GM19397 (cell line): ENCODE measurements around the gene SMG9.
"Not testable (repeated sequence)": the region's sequence is repeated elsewhere in the genome, so short reads cannot be mapped to it uniquely, and the experiment has no call there.

Experiments
- ATAC-seq: cut with Tn5 transposase; IDR thresholded peaks from one replicate; pipeline ENCODE4 v1.9.1; 2021; ENCODE audit warnings: mild to moderate bottlenecking, moderate library complexity; ENCODE audit not compliant: unreplicated experiment

The SMG9 gene

DNA sequence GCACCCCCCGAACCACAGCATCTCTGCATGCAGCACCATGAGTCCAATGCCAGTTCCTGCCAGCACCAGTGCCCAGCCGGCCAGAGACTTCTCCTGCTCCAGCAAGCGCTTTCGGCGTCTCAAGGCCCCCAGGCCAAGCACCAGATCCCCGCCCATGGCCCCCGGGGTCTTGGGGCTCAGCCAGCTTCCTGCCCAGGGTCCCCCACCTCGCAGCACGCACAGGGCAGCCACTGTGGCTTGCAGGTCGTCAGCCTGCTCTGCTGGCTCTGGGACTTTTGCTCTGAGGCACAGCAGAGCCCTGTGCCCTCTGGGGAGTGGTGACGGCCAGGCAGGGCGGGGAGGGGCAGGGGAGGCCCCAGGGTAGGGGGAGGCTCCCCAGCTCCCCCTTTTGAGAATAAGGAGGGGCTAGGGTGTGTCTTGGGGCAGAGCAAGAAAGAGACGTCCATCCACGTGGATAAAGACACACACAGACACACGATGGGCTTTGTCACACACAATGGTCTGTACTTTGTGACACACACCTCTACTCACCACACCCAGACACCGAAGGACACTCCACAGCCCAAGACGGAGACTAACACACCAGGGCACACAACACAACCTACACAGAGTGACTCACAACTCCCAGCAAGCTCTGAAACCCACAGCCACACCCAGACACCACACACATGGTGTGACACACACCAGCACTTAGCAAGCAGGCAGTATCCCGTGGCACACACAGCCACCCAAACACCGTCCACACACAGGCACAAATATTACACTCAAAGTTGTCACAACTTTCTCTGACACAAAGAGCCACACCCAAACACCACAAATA is 26.2 kb upstream of the SMG9 start, which contains the start of gene KCNN4:
Gene KCNN4 (minus strand): TSS at position 268 of the 820 bp plus-strand sequence. CDS start 112 bp downstream, at position 156.
- peak; percentile 38 for ATAC-seq

DNA sequence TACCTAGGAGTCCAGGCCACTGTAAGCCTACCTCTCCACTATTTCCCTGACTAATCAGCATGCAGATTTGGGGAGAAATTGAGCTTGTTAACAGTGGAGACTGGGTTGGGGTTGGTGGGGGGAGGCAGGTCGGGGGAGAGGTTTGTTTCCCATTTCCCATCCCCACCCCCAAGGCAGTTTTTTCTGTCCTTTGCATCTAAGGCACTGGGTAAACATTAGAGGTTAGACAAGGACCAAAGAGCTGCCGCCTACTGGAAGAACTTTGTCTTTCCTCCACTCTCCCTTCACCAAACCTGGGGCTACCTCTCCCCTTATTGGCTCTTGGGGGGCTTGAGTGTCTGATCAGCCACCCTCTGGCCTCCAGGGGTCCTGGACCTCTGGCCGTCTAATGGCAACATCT is 25.1 kb upstream of the SMG9 start:
- ATAC-seq = no peak

DNA sequence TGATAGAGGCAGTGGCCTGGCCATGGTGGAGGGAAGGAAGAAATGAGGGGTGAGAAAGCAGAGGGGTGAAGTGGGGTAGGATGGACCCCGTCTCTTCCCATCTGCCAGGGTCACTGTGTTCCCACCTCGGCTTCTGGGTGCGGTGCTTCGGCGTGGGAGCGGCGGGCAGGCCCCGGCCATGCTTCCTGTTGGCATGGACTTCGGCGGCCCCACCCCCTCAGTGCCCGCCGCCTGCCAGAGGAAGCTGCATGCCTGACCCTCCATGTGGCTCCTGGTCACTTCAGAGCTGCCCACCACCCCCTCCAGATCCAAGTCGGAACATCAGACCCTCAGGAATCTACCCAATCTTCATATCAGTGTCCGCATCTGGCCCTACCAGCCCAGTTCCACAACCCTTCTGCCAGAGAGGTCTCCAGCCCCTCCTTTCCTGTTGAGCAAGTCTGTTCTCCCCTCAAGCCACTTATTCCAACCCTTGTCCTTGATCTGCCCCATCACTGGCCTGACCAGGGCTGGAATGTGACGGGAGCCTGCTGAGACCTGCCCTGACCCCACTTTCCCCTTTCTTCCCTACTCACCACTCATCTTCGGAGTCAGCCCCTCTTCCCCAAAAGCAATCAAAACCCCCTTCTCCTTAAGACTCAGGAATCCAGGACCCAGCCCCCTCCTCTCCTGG is 24.5 kb upstream of the SMG9 start:
- no peak for ATAC-seq

- no peak for ATAC-seq
Measured at GRCh38 chr19:43778651-43779050, 23.9 kb upstream of the SMG9 start.

DNA sequence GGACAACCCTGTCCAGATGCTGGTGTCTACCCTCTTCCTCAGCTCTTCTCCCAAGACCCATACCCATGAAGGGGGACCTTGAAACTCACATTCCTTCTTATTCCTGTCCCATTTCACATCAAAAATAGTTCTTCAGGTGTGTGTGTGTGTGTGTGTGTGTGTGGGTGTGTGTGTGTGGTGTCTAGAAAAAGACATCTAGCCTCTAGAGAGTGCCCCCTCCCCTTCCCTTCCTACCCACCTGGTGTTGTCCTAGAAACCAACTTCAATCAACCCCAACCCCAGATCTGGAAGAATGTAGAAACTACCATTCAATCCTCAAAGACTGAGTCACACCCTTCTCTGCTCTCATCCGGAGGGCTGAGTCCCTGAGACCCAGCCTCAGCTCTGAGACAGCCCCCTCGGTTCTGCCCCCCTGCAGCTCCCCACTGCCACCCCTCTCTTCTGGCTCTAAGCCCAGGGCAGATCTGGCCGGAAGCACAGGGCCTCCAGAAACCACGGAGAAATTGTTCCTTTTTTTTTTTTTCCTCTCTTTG is 22.5 kb upstream of the SMG9 start:
- no peak for ATAC-seq

DNA sequence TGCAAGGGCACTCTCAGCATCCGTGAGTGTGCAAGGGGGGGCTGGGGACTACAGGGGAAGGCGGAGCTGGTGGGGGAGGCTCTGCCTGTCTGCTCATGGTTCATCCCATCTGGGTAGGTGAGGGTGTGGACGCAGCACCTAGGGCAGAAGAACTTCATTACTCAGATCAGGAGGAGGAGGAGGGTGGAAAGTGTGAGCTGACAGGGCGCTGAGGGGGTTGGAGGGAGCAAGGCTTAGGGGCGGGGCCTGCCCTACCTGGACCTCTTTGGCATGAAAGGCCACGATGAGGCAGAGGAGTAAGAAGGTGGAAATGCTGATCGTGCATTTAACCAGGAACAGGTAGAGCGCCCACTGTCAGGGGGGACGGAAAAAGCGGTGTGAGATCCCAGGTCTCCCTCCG is 21.5 kb upstream of the SMG9 start:
- no peak for ATAC-seq

DNA sequence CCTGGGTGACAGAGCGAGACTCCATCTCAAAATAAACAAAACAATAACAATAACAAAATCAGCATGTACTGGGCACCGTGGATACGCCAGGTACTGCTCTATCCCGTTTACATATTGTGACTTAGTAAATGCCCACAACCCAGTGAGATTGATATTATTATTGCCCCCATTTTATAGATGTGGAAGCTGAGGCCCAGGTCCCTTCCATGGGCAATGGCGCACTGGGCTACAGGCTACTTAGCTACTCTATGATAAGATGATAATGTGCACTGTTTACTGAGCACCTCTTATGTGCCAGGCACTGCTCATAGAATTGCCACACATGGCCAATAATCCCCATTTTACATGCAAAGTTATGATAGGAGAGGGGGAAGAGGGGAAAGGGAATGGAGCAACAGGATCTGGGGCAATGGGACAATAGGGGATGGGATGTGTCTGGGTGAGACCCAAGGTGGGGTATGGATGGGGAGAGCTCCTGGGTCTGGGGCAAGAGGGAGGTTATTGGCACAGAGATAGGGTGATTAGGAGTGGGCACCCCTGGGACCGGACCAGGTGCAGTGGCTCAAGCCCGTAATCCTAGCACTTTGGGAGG is 20.6 kb upstream of the SMG9 start:
- no peak for ATAC-seq

GRCh38 chr19:43774940-43775258 is 20.1 kb upstream of the SMG9 start:
- not testable (repeated sequence) for ATAC-seq

DNA sequence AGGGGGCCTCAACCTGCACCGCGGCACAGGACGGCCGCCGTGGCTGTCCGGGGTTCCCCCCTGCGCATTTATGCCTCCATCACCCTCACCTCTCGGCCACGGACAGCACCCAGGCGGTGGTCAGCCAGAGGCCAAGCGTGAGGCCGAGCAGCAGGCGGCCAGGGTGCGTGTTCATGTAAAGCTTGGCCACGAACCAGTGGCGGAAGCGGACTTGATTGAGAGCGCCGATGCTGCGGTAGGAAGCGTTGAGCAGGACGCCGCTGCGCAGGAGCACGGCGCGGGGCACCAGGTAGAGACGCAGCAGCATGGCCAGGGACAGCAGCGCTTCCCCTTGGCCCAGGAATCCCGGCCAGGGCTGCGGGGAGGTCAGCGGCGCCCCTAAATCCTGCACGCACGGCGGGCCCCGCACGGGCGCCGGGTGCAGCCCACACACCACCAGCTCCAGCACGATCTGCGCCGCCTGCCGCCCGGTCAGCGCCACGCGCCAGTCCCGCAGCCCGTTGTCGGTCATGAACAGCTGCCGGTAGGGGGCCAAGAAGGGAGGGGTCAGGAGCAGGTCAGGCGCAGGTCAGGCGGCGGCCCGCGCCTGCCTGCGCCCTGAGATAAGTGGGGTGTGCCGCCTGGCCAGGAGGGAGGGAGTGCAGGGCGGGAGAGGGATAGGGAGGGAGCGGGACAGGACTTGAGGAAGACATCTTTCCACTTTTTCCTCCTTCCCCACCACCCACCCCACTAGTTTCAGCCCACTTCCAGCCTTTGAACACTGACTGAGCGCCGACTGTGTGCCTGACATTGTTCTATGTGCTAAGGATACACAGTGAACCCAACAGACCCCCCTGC is 19.6 kb upstream of the SMG9 start:
- ATAC-seq = no peak

DNA sequence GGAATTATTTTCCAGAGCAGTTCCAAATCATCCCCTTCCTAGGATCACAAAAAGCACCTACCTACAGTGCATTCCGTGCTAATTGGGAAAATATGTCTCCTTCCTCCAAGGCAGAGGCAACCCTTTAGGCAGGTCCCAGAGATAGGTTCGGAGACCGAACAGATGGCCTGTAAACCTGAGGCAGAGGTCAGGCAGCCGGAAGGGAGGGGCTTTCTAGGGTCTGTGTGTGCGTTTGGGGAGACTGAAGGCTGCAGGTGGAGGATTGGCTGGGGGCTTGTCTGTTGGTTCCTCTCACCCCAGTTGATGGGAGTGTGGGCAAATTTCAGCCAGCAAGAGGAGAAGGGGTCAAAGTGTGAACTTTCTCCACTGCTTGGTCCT is 19.0 kb upstream of the SMG9 start:
- no peak for ATAC-seq

- no peak for ATAC-seq
Measured at GRCh38 chr19:43769256-43769655, 14.5 kb upstream of the SMG9 start.

- no peak for ATAC-seq
Measured at GRCh38 chr19:43768273-43769050, 13.7 kb upstream of the SMG9 start.

DNA sequence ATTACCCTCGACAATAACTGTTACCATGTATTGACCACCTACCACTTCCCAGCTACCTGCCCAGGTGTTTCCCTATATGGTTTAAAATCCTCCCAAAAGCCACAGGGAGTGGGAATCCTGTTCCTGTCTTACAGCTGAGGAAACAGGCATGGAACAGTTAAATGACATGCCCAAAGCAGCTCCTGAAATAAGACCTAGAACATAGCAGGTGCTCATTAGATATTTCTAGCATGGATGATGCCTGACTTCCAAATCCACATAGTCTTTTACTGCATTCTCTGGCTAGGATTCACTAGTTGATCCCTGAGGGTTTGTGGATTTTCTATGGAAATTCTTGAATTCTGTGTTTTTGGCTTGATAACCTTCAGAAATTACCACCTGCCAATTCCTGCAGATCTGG is 13.1 kb upstream of the SMG9 start:
- ATAC-seq = no peak

- no peak for ATAC-seq
Measured at GRCh38 chr19:43767316-43767715, 12.6 kb upstream of the SMG9 start.

DNA sequence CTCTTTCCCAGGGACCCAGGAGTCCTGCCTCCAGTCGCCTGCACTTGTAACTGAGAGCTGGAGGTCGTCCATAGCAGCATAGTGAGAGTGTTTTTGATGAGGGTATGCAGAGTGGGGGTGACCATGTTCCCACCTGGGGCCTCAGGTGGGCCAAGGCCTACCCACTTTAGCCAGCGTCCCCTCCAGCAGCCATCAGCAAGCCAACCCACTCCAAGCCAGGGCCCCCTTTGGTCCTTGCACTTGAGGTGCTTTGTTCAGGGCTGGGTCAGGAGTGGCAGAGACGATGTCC is 11.9 kb upstream of the SMG9 start:
- no peak for ATAC-seq

DNA sequence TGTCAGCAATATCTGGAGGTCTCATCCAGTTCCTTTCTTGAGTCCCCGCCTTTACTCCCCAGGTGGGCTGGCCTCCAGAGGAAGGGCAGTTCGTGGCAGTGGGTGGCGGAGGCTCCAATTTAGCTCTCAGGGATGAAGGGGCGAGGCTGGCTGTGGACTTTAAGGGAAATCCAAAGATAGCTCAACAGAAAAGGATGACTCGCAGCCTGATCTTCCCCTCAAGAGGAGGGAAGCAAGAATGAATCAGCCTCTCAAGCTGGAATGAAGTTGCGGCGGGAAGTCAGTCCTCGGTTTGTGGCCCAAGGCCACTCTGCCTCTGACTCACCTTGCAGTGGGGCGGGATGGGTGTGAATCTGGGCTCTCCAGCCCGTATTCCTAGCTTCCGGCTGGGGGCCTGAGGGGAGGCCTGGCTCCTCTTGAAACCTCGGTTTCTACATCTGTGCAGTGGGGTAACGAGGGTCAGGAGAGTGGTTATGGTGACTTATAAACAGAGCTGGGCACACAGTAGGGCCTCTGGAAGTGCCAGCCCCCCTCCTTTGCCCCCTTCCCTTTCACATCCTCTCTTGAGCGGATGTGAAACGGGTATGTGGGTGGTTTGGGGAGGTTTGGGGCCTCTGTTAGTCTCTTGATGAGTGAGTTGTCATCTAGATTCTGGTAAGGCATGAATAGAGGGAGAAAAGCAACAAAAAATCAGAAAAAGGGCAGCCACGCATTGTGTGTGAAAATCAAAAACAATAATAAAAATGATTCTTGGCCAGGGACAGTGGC is 10.5 kb upstream of the SMG9 start:
- peak; percentile 78 for ATAC-seq

- ATAC-seq = not testable (repeated sequence)
Measured at GRCh38 chr19:43764684-43765083, 9.9 kb upstream of the SMG9 start.

- no peak for ATAC-seq
Measured at GRCh38 chr19:43763473-43763939, 8.7 kb upstream of the SMG9 start.

DNA sequence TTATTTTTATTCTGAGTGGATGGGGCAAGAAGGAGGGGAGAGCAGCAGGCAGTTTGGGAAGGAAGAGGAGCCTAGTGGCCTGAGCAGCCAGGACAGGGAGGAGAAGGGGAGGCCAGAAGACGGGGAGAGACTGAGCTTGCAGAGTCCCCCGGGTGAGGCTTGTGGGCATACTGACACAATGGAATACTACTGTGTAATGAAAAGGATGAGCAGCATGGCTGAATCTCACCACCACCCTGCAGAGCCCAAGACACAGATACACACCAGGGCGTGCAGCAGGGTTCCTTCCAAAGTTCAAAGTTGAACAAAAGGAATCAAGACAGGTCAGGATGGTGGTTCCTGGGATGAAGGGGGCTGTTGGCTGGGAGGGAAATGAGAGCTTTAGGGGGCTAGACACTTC is 8.1 kb upstream of the SMG9 start:
- ATAC-seq = no peak

DNA sequence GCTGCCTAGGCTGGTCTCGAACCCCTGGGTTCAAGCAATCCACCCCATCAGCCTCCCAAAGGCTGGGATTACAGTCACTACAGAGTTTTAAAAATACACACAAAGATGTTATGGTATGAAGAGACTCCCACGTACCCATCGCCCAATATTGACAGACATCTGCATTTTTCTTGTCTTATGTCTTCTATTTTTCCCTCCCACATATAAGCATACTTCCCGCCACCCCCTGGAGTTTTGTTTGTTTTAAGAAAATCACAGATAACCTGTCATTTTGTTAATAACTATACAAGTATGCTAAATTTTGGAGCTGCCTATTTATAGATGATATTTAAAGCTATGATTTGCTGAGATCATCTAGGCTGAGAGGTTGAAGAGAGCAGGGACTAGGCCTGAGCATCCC is 6.2 kb upstream of the SMG9 start:
- ATAC-seq = no peak
